DMS153 treated with DMSO at 0.1 percent for 48 hours (cell line): ENCODE data around the gene COBLL1.

Experiments
- DNase-seq: peaks from one replicate; lab custom pipeline; 2025; ENCODE audit not compliant: unreplicated experiment; lab: John Stamatoyannopoulos, UW

COBLL1 gene

DNA sequence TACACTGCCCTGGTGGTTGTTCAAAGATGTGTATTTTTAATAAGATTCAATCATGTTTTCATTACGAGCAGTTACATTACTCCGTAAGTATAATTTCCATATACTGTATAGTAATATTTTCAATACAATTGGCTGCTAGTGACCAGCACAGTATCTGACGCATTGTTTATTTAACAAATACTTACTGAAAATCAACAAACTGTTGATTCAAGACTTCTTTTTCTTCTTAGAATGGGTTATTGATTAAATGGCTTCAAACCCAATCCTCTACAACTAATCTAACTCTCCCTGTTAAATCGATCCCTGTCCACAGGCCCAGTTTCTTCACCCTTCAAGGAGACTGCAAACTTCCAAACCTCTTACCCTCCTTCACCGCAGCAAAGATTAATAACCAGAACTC lies 18.5 kb downstream of the COBLL1 start:
- no peak for DNase-seq

DNA sequence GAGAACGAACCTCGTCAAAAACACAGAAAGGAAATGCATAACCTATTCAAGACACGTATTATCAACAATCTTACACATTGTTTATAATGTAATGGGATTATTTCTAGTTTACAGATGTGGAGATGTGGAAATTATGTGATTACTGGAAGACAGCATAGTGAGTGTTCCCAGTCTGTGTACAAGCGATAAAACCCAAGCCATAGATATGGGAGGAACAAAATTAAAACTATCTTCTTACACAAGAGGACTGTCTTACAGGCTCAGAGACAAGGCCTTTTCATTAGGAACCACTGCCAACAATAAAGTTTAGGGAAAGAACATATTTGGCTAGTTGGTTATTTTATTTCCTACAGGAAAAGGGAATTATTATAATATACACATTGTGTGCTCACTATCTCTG lies 20.3 kb downstream of the COBLL1 start:
- no peak for DNase-seq

- no peak for DNase-seq
Observed at GRCh38 chr2:164818149-164819136, 23.2 kb downstream of the COBLL1 start.

- DNase-seq, result no peak
Observed at GRCh38 chr2:164816900-164817299, 24.7 kb downstream of the COBLL1 start.

GRCh38 chr2:164816046-164816445 lies 25.6 kb downstream of the COBLL1 start:
- DNase-seq, result no peak

DNA sequence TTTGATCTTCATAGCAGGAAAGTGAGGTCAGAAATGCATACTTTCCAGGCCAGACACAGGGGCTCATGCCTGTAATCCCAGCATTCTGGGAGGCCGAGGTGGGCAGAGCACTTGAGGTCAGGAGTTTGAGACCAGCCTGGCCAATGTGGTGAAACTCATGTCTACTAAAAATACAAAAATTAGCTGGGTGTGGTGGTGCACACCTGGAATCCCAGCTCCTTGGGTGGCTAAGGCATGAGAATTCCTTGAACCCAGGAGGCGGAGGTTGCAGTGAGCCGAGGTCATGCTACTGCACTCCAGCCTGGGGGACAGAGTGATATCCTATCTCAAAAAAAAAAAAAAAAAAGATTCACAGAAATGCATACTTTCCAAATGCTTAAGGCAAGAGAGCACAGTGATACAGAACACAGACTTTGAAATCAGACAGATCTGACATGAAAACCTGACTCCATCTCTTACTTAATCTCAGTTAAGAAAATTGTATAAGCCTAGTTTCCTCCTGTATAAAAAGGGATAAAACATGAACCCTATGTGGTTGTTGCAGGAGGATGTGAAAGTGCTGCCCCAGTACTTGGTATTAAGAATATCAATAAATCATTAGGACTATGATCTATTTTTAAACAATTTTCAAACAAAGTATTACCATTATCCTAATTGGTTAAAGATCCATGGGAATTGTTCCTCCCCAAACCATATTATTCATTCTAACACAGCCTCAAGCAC lies 26.4 kb downstream of the COBLL1 start:
- no peak for DNase-seq

DNA sequence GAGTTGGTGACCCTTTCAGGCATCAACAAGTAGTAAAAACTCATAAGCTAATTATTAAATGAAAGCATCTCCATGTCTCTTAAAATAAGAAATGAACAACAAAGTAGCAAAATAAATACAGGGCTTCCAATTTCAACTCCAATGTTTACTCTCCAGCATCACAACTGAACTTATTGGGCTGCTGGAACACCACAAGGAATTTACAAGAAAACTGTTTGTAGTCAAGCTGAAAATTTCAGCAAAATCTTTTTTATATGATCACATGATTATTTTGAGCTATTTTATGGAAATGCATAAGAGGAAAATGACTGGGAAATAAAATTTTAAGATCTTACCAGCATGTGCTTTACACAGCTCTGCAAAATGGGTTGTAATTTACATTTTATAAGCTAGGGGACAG lies 28.1 kb downstream of the COBLL1 start:
- DNase-seq, result no peak

DNA sequence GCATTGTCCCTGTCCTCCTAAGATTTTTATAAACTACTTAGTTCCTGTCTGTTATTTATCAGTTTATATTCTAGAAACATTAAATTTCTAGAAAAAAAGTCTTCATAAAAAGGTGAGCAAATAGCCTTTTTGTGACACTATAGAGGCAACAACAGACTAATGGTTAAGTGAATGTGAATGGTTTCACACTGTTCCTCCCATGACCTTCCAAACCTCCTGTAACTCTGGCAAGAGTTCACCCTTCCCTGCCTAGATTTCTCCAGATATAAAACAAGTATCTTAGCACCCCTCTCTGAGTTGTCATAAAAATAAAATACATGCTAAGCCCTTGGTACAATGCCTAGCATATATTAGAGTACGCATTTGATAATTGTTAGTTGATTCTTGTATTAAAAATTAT lies 29.2 kb downstream of the COBLL1 start:
- no peak for DNase-seq

- DNase-seq, result no peak
Observed at GRCh38 chr2:164811819-164812218, 29.8 kb downstream of the COBLL1 start.

- DNase-seq, result no peak
Observed at GRCh38 chr2:164810843-164811242, 30.8 kb downstream of the COBLL1 start.

DNA sequence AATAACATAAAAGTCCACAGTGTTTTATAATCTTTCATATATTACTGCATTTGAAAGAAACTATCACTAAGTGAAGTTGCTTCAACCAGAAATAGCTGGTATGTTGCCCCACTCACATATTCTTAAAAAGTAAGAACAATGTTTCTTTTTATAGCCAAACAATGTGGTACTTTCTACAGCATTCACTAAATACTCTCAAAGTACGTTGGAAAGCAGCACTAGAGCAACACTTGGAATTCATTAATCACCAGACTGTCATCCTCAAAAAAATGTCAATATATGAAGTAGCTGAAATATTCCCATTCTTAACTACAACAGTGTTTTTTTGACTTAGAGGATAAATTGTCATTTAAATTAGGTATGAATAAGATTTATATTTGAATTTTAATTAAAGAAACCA lies 32.8 kb downstream of the COBLL1 start:
- DNase-seq, result no peak

- no peak for DNase-seq
Observed at GRCh38 chr2:164803776-164804466, 37.7 kb downstream of the COBLL1 start.

- DNase-seq, result no peak
Observed at GRCh38 chr2:164802095-164802707, 39.4 kb downstream of the COBLL1 start.

GRCh38 chr2:164800572-164800971 lies 41.1 kb downstream of the COBLL1 start:
- no peak for DNase-seq

GRCh38 chr2:164797627-164798026 lies 44.0 kb downstream of the COBLL1 start:
- DNase-seq, result no peak

GRCh38 chr2:164796999-164797398 lies 44.6 kb downstream of the COBLL1 start:
- DNase-seq, result no peak

DNA sequence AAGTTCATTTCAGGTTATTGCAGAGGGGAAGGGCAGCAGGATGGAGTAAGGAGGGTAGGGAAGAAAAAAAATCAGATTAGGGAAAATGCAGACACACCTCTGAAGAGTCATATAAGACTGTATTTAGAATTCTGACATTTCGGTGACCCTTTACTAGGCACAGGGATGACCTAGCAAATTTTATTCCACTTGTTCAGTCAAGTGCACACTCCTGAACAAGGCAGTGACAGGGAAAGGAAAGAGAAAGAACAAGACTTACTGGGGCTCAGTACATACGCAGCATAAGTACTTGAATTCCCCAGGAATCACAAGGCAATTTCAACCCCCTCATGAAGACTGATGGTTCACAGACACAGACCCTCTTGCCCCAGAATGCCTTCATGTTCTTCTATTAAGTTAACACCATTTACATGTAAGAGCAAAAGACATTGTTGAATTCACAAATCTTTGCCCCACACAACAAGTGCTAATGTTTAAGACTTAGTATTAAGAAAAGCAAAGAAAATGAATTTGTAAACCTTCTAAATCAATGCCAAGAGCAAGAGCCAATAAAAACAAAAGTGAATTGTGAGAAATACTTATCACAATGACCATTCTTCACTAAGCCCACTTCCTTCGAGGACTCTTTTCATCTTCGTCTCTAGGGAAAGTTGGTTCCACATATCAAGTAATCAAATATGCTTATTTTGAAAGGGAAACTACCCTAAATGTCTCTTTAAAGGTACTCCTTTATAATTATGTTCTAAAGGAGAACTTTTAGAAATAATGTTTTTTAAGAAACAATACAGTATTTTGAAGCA lies 47.0 kb downstream of the COBLL1 start:
- no peak for DNase-seq

- DNase-seq, result no peak
Observed at GRCh38 chr2:164794016-164794415, 47.6 kb downstream of the COBLL1 start.

DNA sequence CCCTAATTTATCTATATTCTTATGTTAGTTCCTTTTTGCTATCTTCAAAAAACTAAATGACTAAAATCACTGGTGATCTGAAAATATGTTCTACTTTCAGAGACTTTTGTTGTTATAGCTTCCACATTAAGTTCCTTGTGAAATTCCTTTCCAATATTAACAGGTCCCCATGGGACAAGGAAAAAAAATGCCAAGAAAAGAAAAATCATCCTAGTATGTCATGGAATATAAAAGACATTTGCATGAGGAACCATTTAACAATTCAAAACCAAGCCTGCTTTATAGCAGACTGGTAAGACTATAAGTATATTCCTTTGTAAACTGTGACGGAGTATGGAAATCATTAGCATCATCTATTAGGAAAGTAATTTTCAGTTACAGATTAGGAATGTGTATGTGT lies 48.1 kb downstream of the COBLL1 start:
- no peak for DNase-seq
